ENCODE data around the gene ADCY4.
A peak's percentile ranks its signal among the peaks of the same experiment; 100 is the strongest.
"Not testable (repeated sequence)": the region's sequence is repeated elsewhere in the genome, so short reads cannot be mapped to it uniquely, and the experiment has no call there.

The ADCY4 gene

GRCh38 chr14:24334431-24335291, at the start of gene ADCY4:
ADCY4 (minus strand) TSS chr14:24335071; CDS start chr14:24334652, 419 bp downstream.
- no peak for DNase-seq

GRCh38 chr14:24384169-24384568, 49.3 kb upstream of the ADCY4 start:
- DNase-seq = no peak

GRCh38 chr14:24382064-24382371, 47.1 kb upstream of the ADCY4 start:
- DNase-seq = no peak

GRCh38 chr14:24381363-24382063, 46.6 kb upstream of the ADCY4 start:
- DNase-seq = peak; percentile 5

- DNase-seq = no peak
These were observed 45.2 kb upstream of the ADCY4 start for GRCh38 chr14:24379907-24380730.

GRCh38 chr14:24378981-24379906, 44.4 kb upstream of the ADCY4 start:
- no peak for DNase-seq

- no peak for DNase-seq
These were observed 43.5 kb upstream of the ADCY4 start for GRCh38 chr14:24378327-24378726.

GRCh38 chr14:24377657-24378056, 42.8 kb upstream of the ADCY4 start:
- no peak for DNase-seq

GRCh38 chr14:24377126-24377525, 42.3 kb upstream of the ADCY4 start:
- DNase-seq = no peak

- DNase-seq = peak; percentile 45
These were observed 41.7 kb upstream of the ADCY4 start for GRCh38 chr14:24376448-24377070.

- no peak for DNase-seq
These were observed 38.0 kb upstream of the ADCY4 start for GRCh38 chr14:24372701-24373416.

GRCh38 chr14:24371605-24372004, 36.7 kb upstream of the ADCY4 start:
- not testable (repeated sequence) for DNase-seq

GRCh38 chr14:24370748-24371147, 35.9 kb upstream of the ADCY4 start:
- no peak for DNase-seq

- DNase-seq = no peak
These were observed 35.2 kb upstream of the ADCY4 start for GRCh38 chr14:24369907-24370687.

- DNase-seq = no peak
These were observed 34.6 kb upstream of the ADCY4 start for GRCh38 chr14:24369463-24369862.

GRCh38 chr14:24368562-24369252, 33.8 kb upstream of the ADCY4 start:
- peak; percentile 89 for DNase-seq

- peak; percentile 72 for DNase-seq
These were observed 33.3 kb upstream of the ADCY4 start for GRCh38 chr14:24368212-24368561.

GRCh38 chr14:24367514-24368211, 32.8 kb upstream of the ADCY4 start, which contains the start of gene NFATC4:
NFATC4 (plus strand) TSS chr14:24368184; CDS start chr14:24368341, 157 bp downstream.
- peak; percentile 95 for DNase-seq
